Spleen (tissue), 7 donors: ENCODE data around the gene ZNF652.

Source experiments
- POLR2A ChIP-seq, 3 donors: fragments of 450-650 bp; IDR thresholded peaks; one replicate each; pipeline ENCODE4 v1.5.1; 2017; ENCODE audit warnings: antibody characterized with exemption in 3 of 3, mild to moderate bottlenecking in 1 of 3
- TF ChIP-seq, protein P1 (sequence below), 11 experiments: fragments of 200-600 bp in 7 of 11; fragments of 450-650 bp in 4 of 11; sonication (generic) in 4 of 11; IDR thresholded peaks in 8 of 11; conservative IDR thresholded peaks in 3 of 11; 1 replicate in 7 of 11; 2 replicates in 4 of 11; pipeline versions ENCODE4 v1.4.0 to v1.8.0; 2016 to 2021; ENCODE audit warnings: antibody characterized with exemption in 11 of 11, inconsistent platforms in 4 of 11, mild to moderate bottlenecking in 1 of 11
- donor health status: DM: no; HTN: no; CAD: no; lungs with moderate emphysema.
- donor health status: DM: no; HTN: no; CAD: no.
- donor health status: DM: no; HTN: no; CAD: no.

DNA sequence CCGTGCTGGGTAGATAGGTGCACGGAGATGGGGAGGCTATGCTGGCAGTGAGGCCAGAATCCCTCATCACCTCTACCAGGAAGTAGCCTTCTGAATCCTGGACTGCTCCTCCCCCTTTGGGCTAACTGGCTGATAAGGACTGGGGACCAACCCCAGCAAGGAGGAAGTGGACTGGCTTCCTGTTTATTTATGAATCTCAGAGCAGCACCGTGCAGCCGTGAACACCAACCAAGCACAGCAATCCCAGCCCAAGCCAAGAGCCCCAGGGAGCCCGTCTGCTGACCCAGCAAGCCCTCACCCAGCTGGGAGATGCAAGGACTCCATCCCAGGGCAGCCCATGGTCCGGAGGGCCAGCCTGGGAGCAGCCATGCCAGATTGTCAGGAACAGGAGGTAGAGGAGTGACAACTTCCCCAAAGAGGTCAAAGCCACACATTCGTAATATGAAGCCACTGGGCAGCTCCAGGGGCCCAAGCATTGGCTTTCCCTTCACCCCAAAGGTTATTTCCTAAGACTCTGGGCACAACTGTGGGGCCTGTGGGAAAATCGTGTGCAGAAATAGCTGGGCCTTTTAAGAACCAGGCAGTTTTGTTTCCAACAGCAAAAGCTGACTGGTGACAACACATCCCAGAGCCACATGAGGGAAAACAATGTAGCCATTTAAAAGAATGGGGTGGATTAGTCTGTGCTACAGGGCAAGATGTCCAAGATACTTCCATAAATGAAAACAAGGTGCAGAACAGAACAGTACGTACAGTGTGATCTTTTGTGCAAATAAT, 28.7 kb upstream of the ZNF652 start:
- TF ChIP-seq POLR2A (IDR thresholded peaks at IDR 0.05) = no peak
- TF ChIP-seq, protein P1, sequence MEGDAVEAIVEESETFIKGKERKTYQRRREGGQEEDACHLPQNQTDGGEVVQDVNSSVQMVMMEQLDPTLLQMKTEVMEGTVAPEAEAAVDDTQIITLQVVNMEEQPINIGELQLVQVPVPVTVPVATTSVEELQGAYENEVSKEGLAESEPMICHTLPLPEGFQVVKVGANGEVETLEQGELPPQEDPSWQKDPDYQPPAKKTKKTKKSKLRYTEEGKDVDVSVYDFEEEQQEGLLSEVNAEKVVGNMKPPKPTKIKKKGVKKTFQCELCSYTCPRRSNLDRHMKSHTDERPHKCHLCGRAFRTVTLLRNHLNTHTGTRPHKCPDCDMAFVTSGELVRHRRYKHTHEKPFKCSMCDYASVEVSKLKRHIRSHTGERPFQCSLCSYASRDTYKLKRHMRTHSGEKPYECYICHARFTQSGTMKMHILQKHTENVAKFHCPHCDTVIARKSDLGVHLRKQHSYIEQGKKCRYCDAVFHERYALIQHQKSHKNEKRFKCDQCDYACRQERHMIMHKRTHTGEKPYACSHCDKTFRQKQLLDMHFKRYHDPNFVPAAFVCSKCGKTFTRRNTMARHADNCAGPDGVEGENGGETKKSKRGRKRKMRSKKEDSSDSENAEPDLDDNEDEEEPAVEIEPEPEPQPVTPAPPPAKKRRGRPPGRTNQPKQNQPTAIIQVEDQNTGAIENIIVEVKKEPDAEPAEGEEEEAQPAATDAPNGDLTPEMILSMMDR (IDR thresholded peaks at IDR 0.05 in 8 of 11, conservative IDR thresholded peaks at IDR 0.05 in 3 of 11) = no peak
